IPS DF 4.7 (cell line): ENCODE results near the gene SDC1.

Experiments
- DNase-seq: peaks from one replicate; pipeline ENCODE4 v3.0.0-alpha.2; 2013; ENCODE audit warnings: low spot score; ENCODE audit errors: extremely low read depth

The SDC1 gene

DNA sequence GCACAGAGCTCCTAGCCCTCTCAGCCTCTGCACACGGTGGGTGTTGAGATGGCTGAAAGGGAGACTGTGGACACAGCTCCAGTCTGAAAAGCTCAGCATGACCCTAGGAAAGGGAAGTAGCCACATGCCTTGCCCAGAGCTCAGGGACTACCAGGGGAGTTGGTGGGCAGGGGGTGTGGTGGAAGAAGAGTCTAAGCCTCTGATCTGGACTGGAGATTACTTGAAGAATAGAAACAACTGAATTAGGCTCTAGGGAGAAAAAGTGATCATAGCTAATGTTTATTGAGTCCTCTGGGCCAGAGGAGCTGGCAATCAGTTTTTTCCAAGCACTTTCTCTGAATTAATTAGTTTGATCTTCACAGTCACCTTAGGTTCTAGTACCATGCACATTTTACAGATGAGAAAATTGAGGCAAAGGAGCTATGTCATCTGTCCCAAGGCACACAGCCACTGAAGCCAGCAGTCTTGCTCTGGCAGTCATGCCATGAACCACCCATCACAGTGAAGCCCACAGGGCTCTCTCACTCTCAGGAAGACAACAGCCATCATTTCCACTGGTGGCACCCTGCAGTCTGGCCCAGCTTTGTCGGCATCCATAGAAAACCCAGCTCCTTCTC is 10.3 kb downstream of the SDC1 start:
- no peak for DNase-seq

DNA sequence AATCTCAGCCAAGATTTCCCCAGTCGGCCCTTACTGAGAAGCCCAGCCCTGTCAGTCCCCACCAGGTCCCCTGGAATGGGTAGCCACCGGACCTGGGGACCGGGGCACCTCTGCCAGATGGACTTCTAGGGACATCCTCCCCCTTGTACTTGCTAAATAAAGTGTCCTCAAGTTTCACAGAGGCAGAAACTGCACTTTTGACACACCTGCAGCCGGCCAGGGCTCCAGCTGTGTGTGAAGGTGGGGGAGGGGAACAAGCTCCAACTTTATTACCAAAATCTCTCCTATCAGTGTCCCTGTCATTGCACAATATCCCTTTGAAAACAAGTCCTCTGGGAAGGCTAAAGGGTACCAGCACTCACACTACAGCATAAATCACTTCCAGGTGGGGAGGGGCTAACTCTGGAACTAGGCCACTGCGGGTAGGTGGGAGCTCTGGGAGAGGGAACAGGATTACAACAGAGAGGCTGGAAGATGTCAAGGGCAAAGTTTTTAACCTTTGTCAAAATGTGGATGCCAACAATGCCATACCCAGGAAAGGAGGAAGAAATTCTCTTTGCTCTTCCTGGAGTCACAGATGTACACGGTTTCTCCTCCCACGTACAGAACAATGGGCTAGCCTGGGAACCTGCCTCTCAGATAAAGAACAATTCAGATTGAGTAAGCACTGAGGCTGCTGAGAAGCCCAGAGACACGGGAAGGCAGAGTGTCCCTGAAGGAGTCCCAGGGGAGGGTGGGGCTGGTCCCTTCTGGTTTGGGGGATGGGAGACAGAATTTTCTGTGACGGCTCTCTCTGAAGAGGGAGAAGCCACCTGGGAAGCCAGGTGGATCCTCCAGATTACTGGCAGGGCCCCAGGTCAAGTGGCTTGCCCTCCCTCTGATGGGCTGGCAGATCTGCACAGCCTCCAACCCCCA is 11.0 kb downstream of the SDC1 start:
- no peak for DNase-seq

DNA sequence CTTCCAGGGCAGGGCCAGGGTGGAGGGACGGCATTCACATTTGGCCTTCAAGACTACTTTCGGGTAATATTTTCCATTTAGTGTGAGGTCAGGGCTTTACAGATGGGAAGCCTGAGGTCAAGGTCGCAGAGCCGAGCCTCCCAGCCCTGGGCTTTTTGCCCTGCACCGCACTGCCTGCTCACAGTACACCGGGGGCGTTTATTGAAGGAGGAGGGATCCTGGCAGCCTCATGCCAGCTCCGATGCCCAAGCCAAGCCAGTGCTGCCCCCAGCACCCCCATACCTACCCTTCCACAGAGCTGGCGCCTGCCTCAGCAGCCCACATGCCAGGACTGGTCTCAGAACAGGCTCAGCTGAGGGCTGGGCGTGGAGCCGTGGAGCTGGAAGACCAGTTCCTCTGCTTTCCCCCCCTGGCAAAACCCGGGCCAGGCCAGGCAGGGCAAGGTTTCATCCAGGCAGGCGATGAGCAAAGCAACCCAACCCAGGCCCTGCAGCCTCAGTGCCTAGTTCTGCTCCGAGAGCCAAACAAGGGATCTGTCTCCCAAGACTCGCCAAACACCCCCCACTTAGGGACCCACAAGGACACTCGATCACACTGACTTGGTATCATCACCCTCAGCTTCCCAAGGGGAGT is 11.9 kb downstream of the SDC1 start:
- DNase-seq = no peak

DNA sequence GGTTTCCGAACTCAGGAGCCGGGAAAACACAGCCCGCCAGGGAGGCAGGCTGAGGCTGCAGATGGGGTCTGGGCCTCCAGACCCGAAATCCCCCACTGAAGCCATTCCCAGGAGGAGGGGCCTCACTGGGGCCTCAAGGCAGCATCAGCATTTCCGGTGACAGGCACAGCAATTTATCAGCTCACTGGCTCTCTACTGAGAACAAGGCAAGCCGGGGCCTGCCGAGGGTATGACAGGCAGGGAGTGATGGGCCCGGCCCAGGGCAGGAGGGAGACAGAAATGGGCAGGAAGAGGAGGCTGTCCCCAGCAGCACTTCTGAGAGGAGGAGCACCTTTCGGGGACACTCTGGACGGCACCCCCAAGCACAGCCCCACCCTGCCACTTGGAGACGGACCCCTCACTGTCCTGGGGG is 12.5 kb downstream of the SDC1 start:
- no peak for DNase-seq

DNA sequence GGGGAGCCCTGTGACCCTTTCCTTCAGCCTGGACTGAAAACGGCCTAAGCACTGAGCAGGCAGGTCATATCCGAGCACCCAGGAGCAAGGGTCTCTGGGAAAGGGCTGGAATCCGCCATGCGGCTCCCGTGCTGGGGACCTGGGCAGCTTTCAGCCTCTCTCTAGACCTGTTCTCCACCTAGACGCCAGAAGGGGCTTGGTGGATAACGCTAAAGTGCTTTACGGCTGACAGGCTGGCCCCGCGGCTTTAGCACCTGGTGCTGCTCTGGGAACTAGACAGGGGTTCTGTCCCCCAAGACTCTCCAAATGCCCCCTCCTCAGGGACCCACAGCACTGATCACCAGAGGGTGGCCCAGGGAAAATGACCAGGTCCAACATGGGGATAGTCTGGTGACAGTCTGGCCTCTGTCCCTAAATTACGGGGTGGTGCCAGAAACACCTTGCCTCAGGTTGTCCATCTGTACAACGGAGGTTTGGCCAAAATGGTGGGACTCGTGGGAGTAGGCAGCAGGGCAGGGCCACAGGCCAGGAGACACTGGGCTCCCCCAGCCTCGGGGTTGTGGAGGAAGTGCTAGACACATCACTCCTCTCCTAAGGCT is 13.0 kb downstream of the SDC1 start:
- DNase-seq = no peak

DNA sequence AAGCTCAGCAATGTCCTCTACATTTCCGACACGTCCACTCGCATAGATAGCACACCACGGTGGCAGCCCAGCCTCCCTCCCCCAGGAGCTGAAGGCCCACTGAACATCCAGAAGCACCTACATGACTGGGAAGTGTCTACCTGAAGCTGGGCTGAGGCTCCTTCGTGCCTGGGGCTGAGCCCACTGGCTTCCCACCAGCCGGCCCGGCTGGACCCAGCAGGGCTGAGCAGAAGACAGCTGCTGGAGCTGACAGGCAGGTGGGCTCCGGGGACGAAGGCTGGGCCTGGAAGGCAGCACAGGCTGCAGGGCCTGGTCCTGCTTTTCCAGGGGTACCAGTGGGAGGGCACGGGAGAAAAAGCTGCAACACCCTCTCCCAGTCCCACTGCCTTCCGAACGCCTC is 13.5 kb downstream of the SDC1 start:
- no peak for DNase-seq

DNA sequence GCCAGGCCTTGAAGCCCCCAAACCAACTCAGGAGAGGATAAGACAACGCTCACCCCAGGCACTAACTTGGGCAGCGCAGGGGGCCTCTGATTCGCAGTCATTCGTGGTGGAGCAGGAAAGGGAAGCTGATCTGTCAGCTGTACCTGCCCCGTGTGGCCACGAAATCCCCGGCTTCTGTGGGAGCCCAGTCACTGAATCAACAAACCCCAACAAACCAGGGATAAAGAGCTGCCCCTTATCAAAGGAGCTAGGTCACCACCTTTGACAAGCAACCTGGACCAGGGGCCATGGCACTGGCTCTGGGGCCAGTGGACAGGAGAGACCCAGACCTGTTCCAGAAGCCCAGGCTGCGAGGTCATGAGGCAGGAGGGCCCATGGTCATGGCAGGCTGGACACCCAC is 14.5 kb downstream of the SDC1 start:
- DNase-seq = no peak

DNA sequence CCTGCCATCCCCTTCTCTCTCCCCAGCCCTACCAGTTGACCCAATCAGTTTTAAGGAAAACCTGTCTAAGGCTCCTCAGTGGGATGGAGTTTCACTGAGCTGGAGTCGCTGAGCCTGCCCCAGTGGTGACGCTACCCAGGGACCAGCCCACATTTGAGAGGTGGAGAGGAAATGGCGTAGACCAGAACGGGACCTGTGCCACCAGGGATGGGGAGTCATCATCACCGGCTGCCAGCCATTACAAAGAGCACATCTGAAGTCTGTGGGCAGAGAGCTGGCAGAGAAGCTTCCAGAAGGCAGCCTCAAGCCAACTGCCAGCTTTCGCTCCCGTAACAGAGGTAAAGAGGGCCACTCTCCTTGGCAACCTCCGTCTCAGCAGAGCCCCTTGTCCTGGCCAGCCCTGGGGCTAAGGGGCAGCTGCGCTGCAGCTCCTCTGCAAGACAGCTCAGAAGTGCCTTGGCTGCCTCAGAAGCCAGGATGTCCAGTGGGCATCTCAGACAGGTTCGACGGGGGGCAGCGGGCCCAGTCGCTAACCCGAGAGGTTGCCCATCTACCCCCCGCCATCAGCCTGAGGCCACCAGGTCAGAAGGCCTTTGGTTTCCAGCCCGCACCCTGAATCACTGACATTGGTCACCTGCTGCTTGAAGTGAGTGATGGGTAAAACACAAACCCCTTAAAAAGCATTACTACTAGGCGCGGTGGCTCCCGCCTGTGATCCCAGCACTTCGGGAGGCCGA is 15.4 kb downstream of the SDC1 start:
- DNase-seq = no peak

DNA sequence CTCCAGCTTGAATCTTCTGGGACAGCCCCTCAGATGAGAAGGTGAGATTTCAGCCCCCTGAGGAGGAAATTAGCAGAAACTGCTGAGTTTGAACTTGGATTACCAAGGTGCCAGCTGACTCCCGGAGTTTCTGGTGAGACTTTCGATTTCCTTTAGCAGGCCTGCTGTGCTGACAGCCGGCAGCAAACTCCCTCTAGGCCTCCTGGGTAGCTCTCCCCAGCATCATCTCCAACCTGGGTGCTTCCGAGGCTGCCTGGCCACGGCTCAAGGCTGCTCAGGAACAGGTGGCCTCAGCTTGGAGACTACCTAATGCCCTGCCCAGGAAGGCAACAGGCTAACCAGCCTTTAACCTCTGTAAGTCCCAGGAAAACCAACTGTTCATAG is 16.5 kb downstream of the SDC1 start:
- DNase-seq = no peak

DNA sequence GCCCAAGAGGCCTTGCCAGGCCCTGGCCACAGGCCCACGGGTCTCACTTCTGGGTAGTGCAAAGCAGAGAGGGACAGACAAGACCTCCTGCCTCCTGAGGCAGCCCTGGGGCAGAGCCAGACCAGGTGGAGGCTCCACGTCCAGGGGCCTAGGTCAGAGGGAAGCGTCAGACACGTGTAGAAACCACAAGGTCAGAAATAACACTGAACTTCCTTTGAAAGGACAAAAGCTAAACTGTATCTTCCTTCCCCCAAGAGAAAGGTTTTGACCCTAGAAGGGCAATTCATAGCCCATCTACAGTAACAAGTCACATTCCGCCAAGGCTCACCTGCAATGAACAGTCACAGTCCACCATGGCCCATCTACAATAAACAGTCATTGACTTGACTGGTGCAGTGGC is 17.9 kb downstream of the SDC1 start:
- no peak for DNase-seq

DNA sequence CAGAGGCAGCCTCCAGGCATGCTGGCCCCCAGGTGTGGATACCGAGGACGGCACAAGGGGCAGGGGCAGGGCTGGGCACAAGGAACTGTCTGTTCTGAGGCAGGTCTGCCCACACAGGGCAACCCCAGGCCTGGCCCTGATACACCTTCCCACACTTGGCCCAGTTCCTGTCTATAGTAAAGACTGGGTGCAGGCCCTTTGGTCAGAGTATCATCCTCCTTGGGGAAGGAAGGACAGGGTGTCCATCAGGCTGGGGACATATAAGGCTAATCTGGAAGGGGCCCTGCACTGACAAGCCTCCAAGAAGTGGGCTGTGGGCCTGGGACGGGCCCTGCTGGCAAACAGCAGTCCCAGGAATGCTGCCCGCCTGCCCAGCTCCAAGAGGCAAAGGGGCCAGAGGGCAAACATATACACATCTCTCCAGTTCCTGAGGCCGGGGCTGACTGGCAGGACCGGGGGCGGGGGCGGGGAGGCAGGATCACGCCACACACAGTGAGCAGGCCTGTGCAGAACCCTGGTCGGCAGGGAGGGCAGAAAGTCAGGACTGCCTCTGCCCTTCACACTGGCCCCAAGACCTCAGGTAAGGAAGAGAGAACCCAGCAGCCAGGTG is 18.9 kb downstream of the SDC1 start:
- DNase-seq = no peak

DNA sequence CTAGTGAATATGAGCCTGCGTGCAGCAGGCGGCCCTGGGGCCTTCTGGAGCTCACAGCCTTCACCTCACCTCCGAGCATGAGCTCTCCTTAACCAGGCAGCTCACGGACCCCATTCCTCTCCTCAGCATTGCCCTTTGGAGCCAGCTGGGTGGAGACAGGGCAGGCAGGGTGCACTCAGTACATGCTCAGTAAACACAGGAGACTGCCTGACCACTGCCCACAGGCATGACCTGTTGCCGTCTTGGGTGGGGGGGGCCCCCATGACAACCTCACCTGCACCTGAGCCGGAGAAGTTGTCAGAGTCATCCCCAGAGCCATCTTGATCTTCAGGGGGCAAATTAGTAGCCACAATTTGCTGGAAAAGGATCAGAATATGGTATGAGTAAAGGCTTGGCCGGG is 19.9 kb downstream of the SDC1 start:
- DNase-seq = no peak

DNA sequence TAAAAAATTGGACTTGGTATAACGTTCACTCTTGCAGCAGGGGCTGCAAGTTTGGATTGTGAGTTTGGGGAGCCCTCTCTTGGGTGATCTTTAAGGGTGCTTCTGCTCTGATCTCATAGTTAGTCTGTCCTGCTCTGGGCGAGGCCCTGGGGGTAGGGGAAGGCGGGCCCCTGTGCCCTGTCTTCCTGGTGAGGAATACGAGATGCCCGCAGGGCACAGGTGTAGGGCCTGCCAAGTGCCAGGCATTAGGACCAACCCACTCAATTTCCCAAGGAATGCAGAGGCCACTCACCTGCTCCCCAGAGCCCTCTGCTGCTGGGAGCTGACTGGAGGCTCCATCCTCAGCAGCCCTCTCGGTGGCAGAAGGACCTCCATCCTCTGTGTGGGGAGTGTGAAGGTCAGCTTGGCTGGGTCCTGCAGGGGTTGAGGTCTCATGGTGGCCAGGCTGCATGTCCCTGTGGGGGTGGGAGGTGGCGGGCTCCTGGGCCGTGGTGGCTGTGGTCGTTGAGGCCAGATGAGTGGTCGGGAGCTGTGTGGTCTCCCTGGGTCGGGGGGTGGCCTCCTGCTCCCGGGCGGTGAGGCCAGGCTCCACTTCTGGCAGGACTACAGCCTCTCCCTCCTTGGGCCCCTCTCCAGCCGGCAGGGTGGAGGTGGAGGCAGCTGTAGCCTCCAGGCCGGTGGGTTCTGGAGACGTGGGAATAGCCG is 21.3 kb downstream of the SDC1 start:
- DNase-seq = no peak

DNA sequence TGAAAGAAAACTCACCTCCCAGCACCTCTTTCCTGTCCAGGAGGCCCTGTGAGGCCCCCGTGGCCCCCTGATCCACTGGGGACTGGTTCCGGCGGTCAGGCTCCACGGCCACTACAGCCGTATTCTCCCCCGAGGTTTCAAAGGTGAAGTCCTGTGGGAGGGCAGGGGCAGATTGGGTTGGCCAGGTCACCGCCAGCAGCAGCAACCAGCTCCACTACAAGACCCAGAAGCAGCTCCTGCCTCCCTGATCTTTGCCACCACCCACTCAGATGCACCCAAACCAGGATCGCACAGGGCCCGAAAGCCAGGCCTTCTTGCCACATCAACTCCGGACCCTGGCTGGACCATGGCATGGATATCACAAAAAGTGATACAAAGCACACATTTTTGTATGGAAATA is 21.9 kb downstream of the SDC1 start:
- DNase-seq = no peak

DNA sequence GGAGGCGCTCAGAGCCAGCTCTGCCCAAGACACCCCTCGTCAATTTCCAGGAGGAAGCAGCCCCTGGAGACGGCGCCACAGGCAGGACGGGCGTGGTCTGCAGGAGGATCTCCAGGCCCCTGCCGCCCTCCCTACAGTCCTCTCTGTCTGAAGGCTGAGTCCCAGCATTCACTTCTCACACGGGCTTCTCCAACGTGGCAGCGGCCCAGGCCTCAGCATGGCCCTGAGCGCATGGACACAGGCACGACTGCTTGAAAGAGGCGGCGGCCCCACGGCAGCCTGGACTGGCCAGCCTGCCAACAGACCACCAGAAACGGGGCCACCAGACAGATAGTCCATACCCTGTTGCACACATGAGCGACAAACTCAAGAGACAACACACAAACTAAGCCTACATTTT is 23.3 kb downstream of the SDC1 start:
- no peak for DNase-seq

DNA sequence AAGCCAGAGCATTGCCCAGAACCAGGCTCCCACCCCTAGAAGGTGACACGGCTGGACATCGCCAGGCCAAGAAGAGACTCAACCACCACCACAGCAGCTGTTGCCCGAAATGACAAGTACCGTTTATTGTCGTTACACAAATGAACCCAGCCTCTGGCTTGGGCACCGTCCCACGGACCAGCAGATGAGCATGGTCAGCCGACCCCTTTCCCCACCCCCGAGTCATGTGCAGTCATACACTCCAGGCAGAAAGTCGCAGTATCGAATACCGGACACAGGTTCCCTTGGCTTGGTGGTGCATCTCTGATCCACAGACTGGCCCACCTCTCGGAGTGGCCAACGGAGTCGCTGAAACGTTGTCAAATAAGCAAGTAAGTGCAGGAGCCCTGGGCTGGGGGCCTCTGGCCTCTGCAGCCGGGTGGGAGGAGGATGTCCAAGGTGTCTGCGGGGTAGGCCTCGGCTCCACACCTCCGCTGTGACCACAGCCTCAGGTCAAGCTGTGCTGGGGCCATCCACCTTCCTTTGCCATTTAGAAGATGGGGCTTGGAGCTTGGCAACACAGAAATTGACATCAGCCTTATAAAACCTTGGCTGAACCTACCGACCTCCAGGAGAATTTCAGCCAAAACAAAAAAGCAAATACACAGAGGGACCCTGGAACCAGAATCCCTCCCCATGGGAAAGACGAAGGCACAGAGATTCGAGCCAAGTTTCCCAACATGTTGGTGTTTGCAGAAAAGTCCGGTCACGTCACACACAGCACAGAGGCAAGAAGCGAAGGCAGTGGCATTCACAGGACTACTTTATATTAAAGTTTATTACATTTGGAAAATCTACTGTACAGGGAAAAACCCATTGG is 24.0 kb downstream of the SDC1 start:
- no peak for DNase-seq

DNA sequence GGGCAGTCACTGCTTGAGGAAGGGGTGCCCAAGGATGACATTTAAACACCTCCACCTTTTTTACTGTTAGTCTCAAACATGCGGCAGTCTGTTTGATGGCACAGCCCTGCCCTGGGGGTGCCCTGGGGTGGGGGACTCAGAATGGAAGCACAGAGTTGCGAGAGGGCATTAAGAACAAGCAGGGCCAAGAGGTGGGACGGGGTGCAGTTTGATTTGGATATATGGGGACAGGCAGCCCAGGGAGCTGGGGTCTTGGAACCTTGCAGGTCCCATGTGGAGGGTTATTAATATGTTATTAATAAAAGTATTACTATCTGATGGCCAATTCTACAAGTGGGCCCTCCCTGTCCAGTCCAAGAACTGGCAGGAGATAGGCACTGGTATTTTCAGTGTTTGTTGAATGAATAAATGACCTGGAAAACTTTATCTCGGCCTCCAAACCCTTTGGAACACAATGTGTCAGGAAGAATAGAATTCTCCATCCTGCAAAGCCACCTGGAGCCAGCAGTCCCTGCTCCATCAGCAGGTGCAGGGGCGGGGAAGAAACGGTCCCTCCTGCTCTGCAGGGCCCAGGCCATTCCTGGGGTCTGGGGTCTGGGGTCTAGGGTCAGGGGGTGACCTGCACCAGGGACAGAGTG is 25.2 kb downstream of the SDC1 start:
- no peak for DNase-seq

DNA sequence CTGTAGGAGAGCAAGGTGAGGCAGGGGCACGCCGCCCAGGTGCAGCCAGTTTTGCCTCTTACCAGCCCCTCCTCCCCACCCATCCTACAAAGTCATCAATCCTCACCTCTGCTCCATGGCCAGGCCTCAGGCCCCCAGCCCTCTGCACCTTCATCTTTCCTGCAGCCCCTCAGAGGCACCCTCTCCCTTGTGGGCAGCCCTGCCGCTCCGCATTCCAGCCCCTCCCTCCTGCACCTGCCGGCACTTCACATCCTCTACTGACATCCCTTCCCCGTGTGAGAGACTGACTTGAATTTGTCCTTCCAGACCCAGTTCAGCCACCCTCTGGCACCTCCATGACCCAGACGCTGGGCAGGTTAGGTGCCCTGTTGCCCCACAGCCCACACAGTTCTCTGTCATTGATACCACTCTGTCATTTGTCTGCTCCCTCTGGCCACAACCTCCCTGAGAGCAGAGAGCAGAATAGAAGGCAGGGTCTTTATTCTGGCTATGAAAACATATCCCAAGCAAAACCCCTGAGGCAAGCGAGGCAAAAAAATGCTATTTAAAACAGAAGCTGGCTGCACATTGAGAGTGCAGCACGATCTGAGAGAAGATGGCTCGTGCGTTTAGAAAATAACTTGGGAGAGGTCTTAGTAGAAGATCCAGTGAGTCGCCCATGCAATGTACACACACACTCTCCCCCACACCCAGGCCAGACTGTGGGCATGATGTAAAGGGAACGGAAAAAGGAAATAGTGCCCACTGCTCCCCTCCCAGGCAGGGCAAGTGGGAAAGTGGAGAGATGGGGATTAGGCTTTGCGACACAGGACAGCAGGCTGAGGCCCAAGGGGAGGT is 25.9 kb downstream of the SDC1 start:
- no peak for DNase-seq
